Ramos (cell line): ENCODE measurements around the gene UTS2B.
"Not testable (repeated sequence)": the region's sequence is repeated elsewhere in the genome, so short reads cannot be mapped to it uniquely, and the experiment has no call there.

Experiments
- in situ Hi-C: fragments of 300-500 bp; cut with MboI; formaldehyde crosslinking; loops from one replicate; pipeline ENCODE4 v1.14.3; 2022; ENCODE audit warnings: low sequenced_read_pairs; ENCODE audit not compliant: unreplicated experiment

Gene UTS2B

GRCh38 chr3:191290311-191291025, 39.9 kb downstream of the UTS2B start:
- in situ Hi-C loops: no loop called here

DNA sequence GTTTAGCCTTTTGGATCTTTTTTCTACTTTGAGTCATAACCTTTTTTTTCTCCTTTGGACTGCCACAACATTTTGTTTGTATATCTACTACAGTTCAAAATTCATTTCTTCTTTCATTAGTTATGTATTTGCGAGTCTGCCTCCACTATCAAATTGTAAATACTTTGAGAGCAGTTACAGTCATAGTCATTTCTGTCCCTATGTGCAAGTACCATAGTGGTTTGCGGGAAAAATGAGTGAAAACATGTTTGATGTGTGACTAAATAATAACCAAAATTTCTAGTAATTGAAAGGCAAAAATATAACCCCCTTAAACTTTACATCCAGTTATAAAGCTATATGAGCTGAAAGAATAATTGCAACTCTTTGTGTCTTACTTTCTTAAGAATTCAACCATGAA, 46.9 kb downstream of the UTS2B start:
- in situ Hi-C loops: no loop called here

- in situ Hi-C loops: no loop called here
Measured at GRCh38 chr3:191282251-191283185, 47.8 kb downstream of the UTS2B start.

DNA sequence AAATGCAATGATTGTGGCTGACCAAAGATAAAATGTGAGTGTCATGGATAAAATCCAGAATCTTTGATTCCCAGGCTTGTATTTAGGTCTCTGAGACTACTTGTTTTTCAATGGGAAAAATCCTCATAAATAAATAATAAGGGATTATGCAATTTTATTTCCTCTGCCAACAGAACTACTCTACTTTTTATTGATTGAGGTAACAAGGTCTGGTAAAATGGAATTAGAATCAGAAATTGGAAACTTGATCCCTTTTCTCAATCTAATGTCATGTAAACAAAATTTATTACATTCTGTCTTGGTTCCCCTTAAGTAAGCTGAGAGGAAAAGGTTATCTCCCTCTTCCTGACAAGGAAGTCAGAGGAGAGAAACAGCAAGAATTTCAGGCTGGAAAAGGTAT, 49.4 kb downstream of the UTS2B start:
- in situ Hi-C loops: no loop called here

DNA sequence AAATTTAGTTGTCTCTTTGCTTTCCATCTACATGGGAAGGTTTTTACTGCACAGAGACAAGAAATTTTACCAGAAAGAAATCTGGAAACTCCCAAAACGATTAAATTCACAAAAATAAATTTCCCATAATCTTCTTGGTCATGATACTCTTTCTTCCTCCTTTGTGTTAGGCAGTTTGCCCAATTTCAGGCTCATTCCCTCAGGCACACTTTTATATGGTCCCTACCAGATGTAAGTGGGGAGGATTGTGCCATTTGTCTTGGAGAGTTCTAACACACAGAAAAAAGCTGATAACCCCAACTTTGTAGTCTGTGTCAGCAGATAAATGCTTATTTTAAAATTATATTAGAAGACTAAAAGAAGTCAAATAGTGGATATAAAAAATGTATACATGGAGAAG, 50.2 kb downstream of the UTS2B start:
- in situ Hi-C loops: no loop called here

GRCh38 chr3:191275751-191276150, 54.6 kb downstream of the UTS2B start:
- in situ Hi-C loops: no loop called here

- in situ Hi-C loops: not testable (repeated sequence)
Measured at GRCh38 chr3:191275244-191275643, 55.1 kb downstream of the UTS2B start.

GRCh38 chr3:191269289-191270085, 60.8 kb downstream of the UTS2B start:
- in situ Hi-C loops: no loop called here

DNA sequence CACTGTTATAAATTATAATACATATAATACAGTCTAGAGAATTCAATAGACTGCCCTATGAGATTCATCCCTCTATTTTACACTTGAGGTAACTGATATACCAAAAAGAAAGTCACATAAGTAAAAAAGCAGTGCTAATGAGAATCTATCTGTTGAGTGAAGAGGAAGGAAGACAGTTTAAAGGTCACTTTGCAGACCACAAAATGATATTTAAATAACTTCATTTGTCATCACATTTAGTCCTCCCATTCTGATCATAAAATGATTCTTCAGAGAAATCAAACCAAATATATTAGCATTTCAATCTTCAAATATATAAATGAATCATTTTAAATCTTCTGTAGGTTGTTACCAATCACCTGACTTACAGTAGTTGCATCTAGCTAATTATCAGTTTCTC, 61.6 kb downstream of the UTS2B start:
- in situ Hi-C loops: no loop called here

- in situ Hi-C loops: no loop called here
Measured at GRCh38 chr3:191263850-191264249, 66.5 kb downstream of the UTS2B start.

GRCh38 chr3:191263365-191263764, 67.0 kb downstream of the UTS2B start:
- in situ Hi-C loops: no loop called here

GRCh38 chr3:191262650-191263049, 67.7 kb downstream of the UTS2B start:
- in situ Hi-C loops: no loop called here

- in situ Hi-C loops: no loop called here
Measured at GRCh38 chr3:191261304-191261638, 69.1 kb downstream of the UTS2B start.

GRCh38 chr3:191260431-191261303, 69.7 kb downstream of the UTS2B start:
- in situ Hi-C loops: no loop called here

- in situ Hi-C loops: no loop called here
Measured at GRCh38 chr3:191259486-191259885, 70.8 kb downstream of the UTS2B start.

DNA sequence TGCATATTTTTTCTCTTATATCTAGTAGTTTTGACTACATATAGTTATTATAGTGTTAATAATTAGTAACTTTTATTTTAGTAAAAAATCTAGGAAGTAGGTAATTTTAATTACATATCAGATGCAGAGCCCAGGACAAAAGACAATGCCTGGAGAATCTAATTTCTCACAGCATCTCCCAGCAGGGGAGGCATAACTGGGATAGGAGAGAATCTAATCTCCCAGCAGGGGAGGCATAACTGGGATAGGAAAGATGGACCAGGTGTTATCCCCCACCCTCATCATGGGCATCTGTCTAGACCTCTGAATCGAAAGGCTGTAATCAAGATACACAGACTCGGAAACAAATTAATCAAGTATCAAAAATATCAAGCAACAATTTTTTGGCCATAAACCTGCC, 73.0 kb downstream of the UTS2B start:
- in situ Hi-C loops: no loop called here

GRCh38 chr3:191256405-191256804, 73.9 kb downstream of the UTS2B start:
- in situ Hi-C loops: no loop called here

DNA sequence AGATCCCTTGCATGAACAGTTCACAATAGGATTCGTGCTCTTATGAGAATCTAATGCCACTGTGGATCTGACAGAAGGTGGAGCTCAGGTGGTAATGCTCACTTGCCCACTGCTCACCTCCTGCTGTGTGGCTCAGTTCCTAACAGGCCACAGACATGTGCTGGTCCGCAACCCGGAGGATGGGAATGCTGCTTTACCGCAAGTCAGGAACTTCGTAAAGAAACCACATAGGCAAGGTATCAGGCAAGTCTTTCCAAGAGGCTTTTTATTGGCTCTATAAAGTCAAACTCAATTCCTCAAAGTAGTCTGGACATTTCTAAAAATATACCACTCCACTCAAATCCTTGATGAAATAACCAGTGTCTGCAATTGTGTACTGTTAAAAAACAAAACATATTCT, 75.2 kb downstream of the UTS2B start:
- in situ Hi-C loops: no loop called here

DNA sequence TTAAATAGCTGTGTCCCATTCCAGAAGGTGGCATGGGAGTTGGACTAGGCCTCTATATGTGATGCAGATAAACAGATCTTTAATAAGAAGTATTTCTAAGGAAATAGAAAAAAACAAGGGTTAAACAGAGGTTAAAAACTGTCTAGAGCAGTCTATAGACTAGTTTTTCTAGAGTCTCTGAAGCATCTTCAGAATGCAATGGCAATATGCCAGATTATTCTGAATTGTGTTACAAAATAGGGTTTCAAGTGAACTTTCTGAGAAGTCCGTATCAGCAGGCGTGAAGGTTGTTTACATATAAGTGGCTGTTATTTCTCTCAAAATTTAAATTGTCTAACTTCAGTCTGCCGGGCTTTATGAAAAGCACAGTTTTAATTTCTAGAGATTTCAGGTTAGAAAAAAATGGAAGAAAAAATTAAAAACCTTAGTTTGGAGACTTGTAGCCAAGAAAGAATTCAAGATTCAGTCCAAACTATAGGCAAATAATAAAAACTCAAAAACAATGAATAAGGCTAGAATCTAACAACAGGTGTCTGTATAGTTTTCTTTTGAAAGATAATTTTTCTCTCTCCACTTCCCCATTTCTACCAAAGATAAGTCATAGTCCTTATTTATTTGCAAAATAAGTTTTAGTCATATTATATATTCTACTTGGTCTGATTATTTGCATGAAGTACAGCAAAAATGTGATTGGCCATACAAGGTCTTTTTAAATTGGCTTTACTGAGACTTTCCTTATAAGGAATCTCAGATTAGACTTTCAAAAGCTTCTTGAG, 76.0 kb downstream of the UTS2B start:
- in situ Hi-C loops: no loop called here
